Stomach (tissue), 9 donors: ENCODE results near the gene PLXNB3. TPM values are rescaled to one million over a fixed set of nuclear protein-coding genes. Genes with fewer than 3 reads are reported as not detected.

Experiments
- DNase-seq, 2 donors: peaks; one replicate each; pipeline versions ENCODE4 v3.0.0 to v3.0.0-alpha.2; 2013 to 2019
- H3K27ac ChIP-seq, 5 donors: fragments of 200-600 bp in 4 of 5; sonication (generic) in 4 of 5; one replicate each; pipeline ENCODE4 v1.5.1; 2013 to 2019; ENCODE audit warnings: mild to moderate bottlenecking in 1 of 5, moderate library complexity in 1 of 5
- H3K27me3 ChIP-seq, 3 donors: fragments of 200-600 bp; sonication (generic); one replicate each; pipeline ENCODE4 v1.5.1; 2017 to 2019; ENCODE audit warnings: mixed run types in 1 of 3
- H3K36me3 ChIP-seq, 4 donors: fragments of 200-600 bp; sonication (generic); 1 replicate in 3 of 4; 2 replicates in 1 of 4; pipeline ENCODE4 v1.5.1; 2016 to 2019
- H3K4me1 ChIP-seq, 4 donors: fragments of 200-600 bp; sonication (generic); one replicate each; pipeline ENCODE4 v1.5.1; 2016 to 2019
- H3K4me3 ChIP-seq, 4 donors: fragments of 200-600 bp; sonication (generic) in 3 of 4; one replicate each; pipeline ENCODE4 v1.5.1; 2016 to 2019; ENCODE audit warnings: mild to moderate bottlenecking in 1 of 4
- H3K9me3 ChIP-seq, 4 donors: fragments of 200-600 bp; sonication (generic); one replicate each; pipeline ENCODE4 v1.5.1; 2016 to 2019
- EP300 ChIP-seq: sonication (generic); formaldehyde crosslinking; IDR thresholded peaks from one replicate; pipeline ENCODE4 v1.6.1; 2017; ENCODE audit warnings: antibody characterized with exemption
- POLR2A ChIP-seq, 4 donors: fragments of 450-650 bp; IDR thresholded peaks; one replicate each; pipeline ENCODE4 v1.6.1; 2016; ENCODE audit warnings: antibody characterized with exemption in 4 of 4, control low read depth in 2 of 4, mild to moderate bottlenecking in 1 of 4, moderate library complexity in 1 of 4
- POLR2AphosphoS5 ChIP-seq, 3 donors: sonication (generic); formaldehyde crosslinking; IDR thresholded peaks; one replicate each; pipeline ENCODE4 v1.6.1; 2016; ENCODE audit warnings: antibody characterized with exemption in 3 of 3
- WGBS, 5 donors: extraction: QIAGEN DNeasy Blood & Tissue Kit in 3 of 5; methylation state at CpG; one replicate each; pipeline versions ENCODE4 v1.1.5 to v1.1.7; 2013 to 2018; 5-methylcytosine and 5-hydroxymethylcytosine counted together
- intact Hi-C: fragments of 100-400 bp; cut with DNase I; formaldehyde crosslinking; loops from one replicate; pipeline ENCODE4 v1.15.1; 2023; ENCODE audit warnings: low total_unique reads
- polyA plus RNA-seq, 3 donors: library from polyadenylated mRNA; stranded (reverse); fragments of 200-250 nt; gene quantifications; one replicate each; pipeline ENCODE4 v1.2.3, GENCODE V29; 2013
- total RNA-seq, 5 donors: library from RNA; depleted of rRNA; stranded (reverse); fragments of >200 nt; gene quantifications; one replicate each; pipeline versions ENCODE4 v1.1.0 to v1.2.3, GENCODE V29; 2014 to 2016
- TF ChIP-seq, protein P1 (sequence below), 7 experiments: fragments of 450-650 bp in 4 of 7; fragments of 200-600 bp in 3 of 7; sonication (generic) in 3 of 7; IDR thresholded peaks; one replicate each; pipeline ENCODE4 v1.5.1; 2016 to 2019; ENCODE audit warnings: antibody characterized with exemption in 7 of 7, control low read depth in 2 of 7, mild to moderate bottlenecking in 1 of 7
- donor health status: healthy with polysubstance abuse.
- donor health status: Bipolar disorder and iron deficiency.
- donor health status: healthy.

Gene PLXNB3
- total and polyA plus RNA-seq, 8 donors: 1.8 to 49.2 (median 8.9) TPM

DNA sequence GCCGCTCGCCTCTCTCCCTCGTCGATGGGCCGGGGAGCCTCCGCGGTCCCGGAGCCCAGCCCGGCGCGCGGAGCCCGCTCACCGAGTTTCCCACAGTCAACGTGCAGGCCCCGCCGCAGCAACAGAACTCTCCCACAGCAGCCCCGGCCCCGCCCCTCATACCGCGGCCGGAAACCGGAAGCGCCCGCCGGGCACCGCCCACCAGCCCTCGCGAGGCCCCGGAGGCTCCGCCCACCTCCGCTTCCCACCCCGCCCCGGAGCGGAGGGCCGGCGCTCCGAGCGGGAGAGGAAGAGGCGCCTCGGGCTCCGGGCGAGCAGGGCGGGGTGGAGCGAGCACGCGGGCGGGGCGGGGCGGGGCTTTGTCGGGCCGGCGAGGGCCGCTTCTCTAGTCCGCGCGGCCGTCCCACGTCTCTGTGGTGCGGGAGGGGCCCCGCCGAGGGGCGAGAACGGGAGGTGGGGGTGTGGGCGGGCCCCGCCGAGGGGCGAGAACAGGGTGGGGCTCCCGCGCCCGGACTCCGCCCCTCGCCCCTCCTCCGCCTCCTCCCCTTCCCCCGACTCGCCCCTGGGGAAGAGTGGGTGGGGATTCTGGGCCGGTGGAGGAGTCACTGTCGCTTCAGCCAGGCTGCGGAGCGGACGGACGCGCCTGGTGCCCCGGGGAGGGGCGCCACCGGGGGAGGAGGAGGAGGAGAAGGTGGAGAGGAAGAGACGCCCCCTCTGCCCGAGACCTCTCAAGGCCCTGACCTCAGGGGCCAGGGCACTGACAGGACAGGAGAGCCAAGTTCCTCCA, 39.6 kb upstream of the PLXNB3 start, which contains the start of the genes ABCD1 and BCAP31:
ABCD1 (plus strand) TSS at position 605 of the 787 bp plus-strand sequence. CDS start 411 bp downstream, outside the sequence.
BCAP31 (minus strand) TSS at position 136 of the 787 bp plus-strand sequence. CDS start 1,143 bp downstream, outside the sequence.
- WGBS, 5 donors: 0 to 40% (median 24%) methylated on average over 2 to 68 of the region's 88 CpGs; no CpG with 5 or more reads in 1 of the 5 donors
- H3K9me3 ChIP-seq: peaks cover 0 to 15% (median 5%) of the 10 kb centered on the region in 4 donors
- H3K4me1 ChIP-seq: peaks cover 46 to 61% (median 54%) of the 10 kb centered on the region in 4 donors
- H3K27ac ChIP-seq: peak within 1 kb of the TSS; percentile 80 to 91 (median 88)
- peak; percentile 90 to 96 for DNase-seq
- H3K36me3 ChIP-seq: peaks cover 5 to 21% (median 17%) of the 10 kb centered on the region in 4 donors
- H3K27me3 ChIP-seq: peaks cover 0 to 5% (median 0%) of the 10 kb centered on the region in 3 donors
- peak within 1 kb of the TSS; percentile 58 to 74 (median 70) for H3K4me3 ChIP-seq
- intact Hi-C loops: no loop called here
- TF ChIP-seq EP300 (no peak), POLR2AphosphoS5 (IDR thresholded peaks at IDR 0.05) (peak; percentile 36 to 91 (median 89)), POLR2A (IDR thresholded peaks at IDR 0.05) (peak in 2 of 4 donors; percentile 20 to 23)
- TF ChIP-seq, protein P1, sequence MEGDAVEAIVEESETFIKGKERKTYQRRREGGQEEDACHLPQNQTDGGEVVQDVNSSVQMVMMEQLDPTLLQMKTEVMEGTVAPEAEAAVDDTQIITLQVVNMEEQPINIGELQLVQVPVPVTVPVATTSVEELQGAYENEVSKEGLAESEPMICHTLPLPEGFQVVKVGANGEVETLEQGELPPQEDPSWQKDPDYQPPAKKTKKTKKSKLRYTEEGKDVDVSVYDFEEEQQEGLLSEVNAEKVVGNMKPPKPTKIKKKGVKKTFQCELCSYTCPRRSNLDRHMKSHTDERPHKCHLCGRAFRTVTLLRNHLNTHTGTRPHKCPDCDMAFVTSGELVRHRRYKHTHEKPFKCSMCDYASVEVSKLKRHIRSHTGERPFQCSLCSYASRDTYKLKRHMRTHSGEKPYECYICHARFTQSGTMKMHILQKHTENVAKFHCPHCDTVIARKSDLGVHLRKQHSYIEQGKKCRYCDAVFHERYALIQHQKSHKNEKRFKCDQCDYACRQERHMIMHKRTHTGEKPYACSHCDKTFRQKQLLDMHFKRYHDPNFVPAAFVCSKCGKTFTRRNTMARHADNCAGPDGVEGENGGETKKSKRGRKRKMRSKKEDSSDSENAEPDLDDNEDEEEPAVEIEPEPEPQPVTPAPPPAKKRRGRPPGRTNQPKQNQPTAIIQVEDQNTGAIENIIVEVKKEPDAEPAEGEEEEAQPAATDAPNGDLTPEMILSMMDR (IDR thresholded peaks at IDR 0.05): no peak

GRCh38 chrX:153725039-153725831, 38.8 kb upstream of the PLXNB3 start:
- peak overlapping the region; percentile 80 to 91 (median 88) for H3K27ac ChIP-seq
- no peak for DNase-seq
- peaks cover 46 to 59% (median 54%) of the 10 kb centered on the region in 4 donors for H3K4me1 ChIP-seq
- TF ChIP-seq POLR2A (IDR thresholded peaks at IDR 0.05) (no peak), POLR2AphosphoS5 (IDR thresholded peaks at IDR 0.05) (no peak), EP300 (no peak)
- TF ChIP-seq, protein P1 (IDR thresholded peaks at IDR 0.05): no peak
- H3K36me3 ChIP-seq: peaks cover under 1 to 20% (median 12%) of the 10 kb centered on the region in 4 donors
- peak overlapping the region; percentile 58 to 74 (median 70) for H3K4me3 ChIP-seq
- H3K9me3 ChIP-seq: peaks cover 0 to 18% (median 7%) of the 10 kb centered on the region in 4 donors
- 71 to 84% (median 80%) methylated on average over 16 to 55 of the region's 55 CpGs for WGBS, 5 donors
- peaks cover 0 to 5% (median 0%) of the 10 kb centered on the region in 3 donors for H3K27me3 ChIP-seq
- intact Hi-C loops: no loop called here

- Histone ChIP-seq H3K27ac (peak overlapping the region; percentile 72 to 91 (median 88)), H3K9me3 (peaks cover 0 to 21% (median 7%) of the 10 kb centered on the region in 4 donors), H3K27me3 (peaks cover 0 to under 1% (median 0%) of the 10 kb centered on the region in 3 donors), H3K4me3 (peak overlapping the region; percentile 9 to 72 (median 31)), H3K36me3 (peaks cover 0 to 14% (median 6%) of the 10 kb centered on the region in 4 donors), H3K4me1 (peaks cover 46 to 59% (median 54%) of the 10 kb centered on the region in 4 donors)
- intact Hi-C loops: no loop called here
- no peak for DNase-seq
- TF ChIP-seq POLR2A (IDR thresholded peaks at IDR 0.05) (no peak), POLR2AphosphoS5 (IDR thresholded peaks at IDR 0.05) (no peak), EP300 (no peak)
- TF ChIP-seq, protein P1 (IDR thresholded peaks at IDR 0.05): no peak
- 45 to 88% (median 77%) methylated on average over 8 to 35 of the region's 35 CpGs for WGBS, 5 donors
Measured at GRCh38 chrX:153725832-153726285, 38.2 kb upstream of the PLXNB3 start.
